ENCODE data around the gene BRINP1. TPM values are rescaled to one million over a fixed set of nuclear protein-coding genes. Genes with fewer than 3 reads are reported as not detected.

BRINP1 gene
- total and polyA plus RNA-seq, 2 of the 8 experiments (the other 6 are each of a cell fraction or from before 2014, with no cell fraction given): 19.5 to 20.5 TPM

GRCh38 chr9:119291554-119291953 lies 77.7 kb downstream of the BRINP1 start (continued):
- no peak for TF ChIP-seq E2F6 (IDR thresholded peaks at IDR 0.05)
- TF ChIP-seq RFX5 (IDR thresholded peaks at IDR 0.05; ENCODE audit: borderline replicate concordance, low read depth, low read length): no peak
- no peak for TF ChIP-seq ZNF274 (IDR thresholded peaks at IDR 0.05; ENCODE audit: borderline replicate concordance, extremely low read depth, low read length)
- no peak for TF ChIP-seq CBX8 (IDR thresholded peaks at IDR 0.05; ENCODE audit: borderline replicate concordance, low read depth, low read length)
- TF ChIP-seq SIRT6 (IDR thresholded peaks at IDR 0.05; ENCODE audit: low read length): no peak
- TF ChIP-seq MAFK (IDR thresholded peaks at IDR 0.05; ENCODE audit: low read depth, low read length): no peak
- no peak for TF ChIP-seq ATF3 (IDR thresholded peaks at IDR 0.05; ENCODE audit: insufficient read depth, low read depth, low read length)
